ENCODE data around the gene UBA3. TPM values are rescaled to one million over a fixed set of nuclear protein-coding genes. Genes with fewer than 3 reads are reported as not detected.

Gene UBA3
- total and polyA plus RNA-seq, 10 of the 15 experiments (the other 5 are each of a cell fraction or from before 2014, with no cell fraction given): 72.9 to 131 (median 102) TPM

- no peak for TF ChIP-seq ZBTB40 (IDR thresholded peaks at IDR 0.05; ENCODE audit: borderline replicate concordance)
Observed at GRCh38 chr3:69020857-69021256, 59.3 kb downstream of the UBA3 start (continued).

- Histone ChIP-seq H3K4me1 (ENCODE audit: control insufficient read depth, insufficient read depth, low read length) (no peaks in the 10 kb centered on the region), H4K20me1 (ENCODE audit: control insufficient read depth, insufficient read depth) (no peaks in the 10 kb centered on the region), H3K36me3 (ENCODE audit: control insufficient read depth in 2 of 2, insufficient read depth in 2 of 2, low read length in 1 of 2) (peaks cover 3 to 11% of the 10 kb centered on the region in 2 experiments), H3K27me3 (replicated peaks in 1 of 2; ENCODE audit: control insufficient read depth in 2 of 2, insufficient read depth in 2 of 2, low read length in 1 of 2) (no peaks in the 10 kb centered on the region), H3K79me2 (ENCODE audit: control insufficient read depth, insufficient read depth, low read length) (no peaks in the 10 kb centered on the region), H3K4me2 (ENCODE audit: control insufficient read depth, insufficient read depth) (no peak overlapping the region), H3K27ac (ENCODE audit: control insufficient read depth, insufficient read depth) (no peak overlapping the region), H3K9ac (ENCODE audit: control insufficient read depth, insufficient read depth, low read length) (no peak overlapping the region), H2AFZ (ENCODE audit: control insufficient read depth, low read depth, low read length) (no peak overlapping the region), H3K4me3 (no peak overlapping the region), H3K9me3 (replicated peaks; ENCODE audit: control insufficient read depth, insufficient read depth, low read length) (no peaks in the 10 kb centered on the region)
- POLR2A ChIA-PET: no interaction called here
- 29% methylated on average over 2 of the region's 2 CpGs for WGBS (ENCODE audit: insufficient coverage, insufficient replicate concordance, low lambda C conversion rate, missing lambda C conversion rate)
- TF ChIP-seq CTCF (IDR thresholded peaks at IDR 0.05 in 2 of 3, conservative IDR thresholded peaks at IDR 0.05 in 1 of 3; ENCODE audit: control insufficient read depth in 2 of 3, extremely low read depth in 1 of 3, insufficient read depth in 1 of 3, low read depth in 3 of 3, low read length in 3 of 3): peak in 1 of 3 experiments; percentile 19; a peak in 2 of 6 replicates
- no peak for TF ChIP-seq FOXM1 (IDR thresholded peaks at IDR 0.05; ENCODE audit: low read depth, low read length)
- TF ChIP-seq IKZF2 (IDR thresholded peaks at IDR 0.05): no peak
- no peak for TF ChIP-seq IRF5 (IDR thresholded peaks at IDR 0.05; ENCODE audit: borderline replicate concordance)
- TF ChIP-seq YBX1 (IDR thresholded peaks at IDR 0.05): no peak
- ATAC-seq: peak; percentile 80
- no peak for DNase-seq (ENCODE audit: low read depth, low spot score)
- CTCF ChIA-PET: interaction anchor here (0.8 to 1.3 kb wide), 5 partner anchors 10 to 66 kb away, joined by 3 to 5 read pairs (median 3); no protein-coding TSS in a partner anchor
- BruUV-seq (replicated peaks): no TSS peak
- intact Hi-C loops (cut with micrococcal nuclease; ENCODE audit: unreplicated experiment) (no loop called here), in situ Hi-C loops (cut with MboI) (no loop called here)
- FAIRE-seq: no peak
- RAD21 ChIA-PET (ENCODE audit: unreplicated experiment): no interaction called here
- SMC1A ChIA-PET (ENCODE audit: uncharacterized antibody, unreplicated experiment): interaction anchor here (1.3 to 2.4 kb wide), 2 partner anchors 69 to 73 kb away, joined by 4 to 10 read pairs; no protein-coding TSS in a partner anchor
Observed at GRCh38 chr3:69020424-69020823, 59.7 kb downstream of the UBA3 start.
